ENCODE data around the gene WNT4. TPM values are rescaled to one million over a fixed set of nuclear protein-coding genes. Genes with fewer than 3 reads are reported as not detected.

The WNT4 gene
- total RNA-seq, 1 donor from 2014 or later, result 0.19 TPM

DNA sequence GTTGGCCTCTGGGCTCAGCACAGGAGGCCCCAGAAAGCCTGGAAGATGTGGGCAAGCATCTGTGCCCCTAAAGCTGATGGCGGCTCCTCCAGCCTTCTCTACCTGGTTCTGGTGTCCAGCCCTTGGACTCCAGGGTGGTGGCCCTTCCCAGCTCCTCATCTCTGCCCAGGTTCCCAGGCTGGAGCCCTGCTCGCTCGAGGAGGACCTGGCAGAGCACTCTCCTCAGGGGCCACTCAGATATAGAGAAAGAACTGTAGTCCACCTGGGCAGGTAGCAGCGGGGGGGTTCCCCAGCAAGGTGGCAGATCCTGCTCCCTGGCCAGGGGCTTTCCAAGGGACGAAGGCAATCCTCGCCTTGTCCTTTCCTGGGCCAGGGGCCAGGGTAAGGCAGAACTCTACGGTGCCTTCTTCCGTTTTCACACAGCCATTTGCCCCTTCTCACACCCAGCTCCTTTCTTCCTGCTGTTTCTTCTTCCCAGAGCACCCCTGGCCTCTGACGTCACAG is 18.9 kb downstream of the WNT4 start:
- Mint-ChIP-seq H3K36me3 (ENCODE audit: unreplicated experiment) (peaks cover 5% of the 10 kb centered on the region), H3K27me3 (ENCODE audit: unreplicated experiment) (no peaks in the 10 kb centered on the region), H3K9me3 (ENCODE audit: unreplicated experiment) (no peaks in the 10 kb centered on the region), H3K27ac (ENCODE audit: unreplicated experiment) (no peak overlapping the region), H3K4me1 (ENCODE audit: unreplicated experiment) (peaks cover 12% of the 10 kb centered on the region), H3K4me3 (ENCODE audit: unreplicated experiment) (no peak overlapping the region)
- TF ChIP-seq, protein P1, sequence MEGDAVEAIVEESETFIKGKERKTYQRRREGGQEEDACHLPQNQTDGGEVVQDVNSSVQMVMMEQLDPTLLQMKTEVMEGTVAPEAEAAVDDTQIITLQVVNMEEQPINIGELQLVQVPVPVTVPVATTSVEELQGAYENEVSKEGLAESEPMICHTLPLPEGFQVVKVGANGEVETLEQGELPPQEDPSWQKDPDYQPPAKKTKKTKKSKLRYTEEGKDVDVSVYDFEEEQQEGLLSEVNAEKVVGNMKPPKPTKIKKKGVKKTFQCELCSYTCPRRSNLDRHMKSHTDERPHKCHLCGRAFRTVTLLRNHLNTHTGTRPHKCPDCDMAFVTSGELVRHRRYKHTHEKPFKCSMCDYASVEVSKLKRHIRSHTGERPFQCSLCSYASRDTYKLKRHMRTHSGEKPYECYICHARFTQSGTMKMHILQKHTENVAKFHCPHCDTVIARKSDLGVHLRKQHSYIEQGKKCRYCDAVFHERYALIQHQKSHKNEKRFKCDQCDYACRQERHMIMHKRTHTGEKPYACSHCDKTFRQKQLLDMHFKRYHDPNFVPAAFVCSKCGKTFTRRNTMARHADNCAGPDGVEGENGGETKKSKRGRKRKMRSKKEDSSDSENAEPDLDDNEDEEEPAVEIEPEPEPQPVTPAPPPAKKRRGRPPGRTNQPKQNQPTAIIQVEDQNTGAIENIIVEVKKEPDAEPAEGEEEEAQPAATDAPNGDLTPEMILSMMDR (IDR thresholded peaks at IDR 0.05), result no peak
- no peak for DNase-seq (ENCODE audit: extremely low spot score, unreplicated experiment)

DNA sequence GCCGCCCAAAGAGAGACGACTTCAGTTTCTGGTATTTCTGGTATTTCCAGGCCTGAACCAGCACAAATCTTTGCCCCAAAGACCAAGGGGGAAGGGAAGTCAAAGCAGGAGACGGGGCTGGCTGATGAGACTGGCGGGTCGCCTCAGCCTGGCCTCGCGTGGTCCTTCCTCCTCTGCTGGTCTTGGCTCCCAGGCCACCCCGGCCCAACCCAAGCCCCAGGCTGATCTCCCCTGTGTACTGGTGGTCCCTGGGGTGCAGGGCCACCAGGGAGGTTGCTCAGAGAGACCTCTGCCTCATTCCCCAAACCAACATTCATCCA is 19.9 kb downstream of the WNT4 start:
- H3K27me3 Mint-ChIP-seq (ENCODE audit: unreplicated experiment), result no peaks in the 10 kb centered on the region
- H3K4me3 Mint-ChIP-seq (ENCODE audit: unreplicated experiment), result no peak overlapping the region
- TF ChIP-seq, protein P1 (IDR thresholded peaks at IDR 0.05), result no peak

DNA sequence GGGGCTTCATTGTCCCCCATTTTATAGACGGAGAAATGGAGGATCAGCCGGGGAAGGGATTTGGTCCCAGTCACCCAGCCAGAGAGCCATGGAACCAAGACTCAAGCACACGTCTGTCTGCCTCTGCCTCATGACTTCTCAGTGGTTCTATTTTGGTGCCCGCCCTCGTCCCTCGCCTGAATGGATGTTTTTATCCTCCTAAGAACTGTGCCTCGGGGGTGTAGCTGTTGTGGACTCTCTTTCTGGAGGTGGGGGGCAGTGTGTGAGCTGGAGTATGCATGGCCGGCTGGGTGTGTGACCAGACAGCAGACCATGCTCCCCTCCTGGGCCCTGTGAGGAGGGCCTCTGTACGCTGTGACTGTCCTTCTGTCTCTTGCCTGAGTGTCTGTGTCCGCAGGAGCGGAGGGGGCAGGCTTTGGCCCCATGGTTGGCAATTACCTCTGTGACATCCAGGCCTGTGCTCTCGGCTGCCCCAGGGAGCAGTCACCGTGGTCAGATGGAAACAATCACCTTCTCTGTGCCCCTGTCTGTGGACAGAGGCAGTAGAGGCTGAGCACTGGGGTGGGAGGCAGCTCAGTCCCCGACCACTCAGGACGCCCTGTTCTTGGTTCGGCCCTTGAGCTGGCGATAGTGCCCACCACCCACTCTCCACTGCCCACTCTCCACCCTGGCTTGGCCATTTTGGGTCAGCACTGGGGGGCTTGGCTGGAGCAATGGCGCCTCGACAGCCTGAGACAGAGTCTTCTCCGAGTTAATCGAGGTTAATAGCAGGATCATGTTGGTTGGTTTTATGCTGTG is 20.4 kb downstream of the WNT4 start:
- no peak for DNase-seq (ENCODE audit: extremely low spot score, unreplicated experiment)
- Mint-ChIP-seq H3K9me3 (ENCODE audit: unreplicated experiment) (no peaks in the 10 kb centered on the region), H3K27me3 (ENCODE audit: unreplicated experiment) (no peaks in the 10 kb centered on the region), H3K36me3 (ENCODE audit: unreplicated experiment) (peaks cover 9% of the 10 kb centered on the region), H3K4me1 (ENCODE audit: unreplicated experiment) (peaks cover 16% of the 10 kb centered on the region), H3K27ac (ENCODE audit: unreplicated experiment) (peak overlapping the region; percentile 11), H3K4me3 (ENCODE audit: unreplicated experiment) (no peak overlapping the region)
- TF ChIP-seq, protein P1 (IDR thresholded peaks at IDR 0.05), result no peak

More for the DNA sequence above, 19.9 kb downstream of the WNT4 start:
- peaks cover 6% of the 10 kb centered on the region for H3K36me3 Mint-ChIP-seq (ENCODE audit: unreplicated experiment)
- no peak overlapping the region for H3K27ac Mint-ChIP-seq (ENCODE audit: unreplicated experiment)
- H3K9me3 Mint-ChIP-seq (ENCODE audit: unreplicated experiment), result no peaks in the 10 kb centered on the region
- no peak for DNase-seq (ENCODE audit: extremely low spot score, unreplicated experiment)
- H3K4me1 Mint-ChIP-seq (ENCODE audit: unreplicated experiment), result peaks cover 12% of the 10 kb centered on the region

DNA sequence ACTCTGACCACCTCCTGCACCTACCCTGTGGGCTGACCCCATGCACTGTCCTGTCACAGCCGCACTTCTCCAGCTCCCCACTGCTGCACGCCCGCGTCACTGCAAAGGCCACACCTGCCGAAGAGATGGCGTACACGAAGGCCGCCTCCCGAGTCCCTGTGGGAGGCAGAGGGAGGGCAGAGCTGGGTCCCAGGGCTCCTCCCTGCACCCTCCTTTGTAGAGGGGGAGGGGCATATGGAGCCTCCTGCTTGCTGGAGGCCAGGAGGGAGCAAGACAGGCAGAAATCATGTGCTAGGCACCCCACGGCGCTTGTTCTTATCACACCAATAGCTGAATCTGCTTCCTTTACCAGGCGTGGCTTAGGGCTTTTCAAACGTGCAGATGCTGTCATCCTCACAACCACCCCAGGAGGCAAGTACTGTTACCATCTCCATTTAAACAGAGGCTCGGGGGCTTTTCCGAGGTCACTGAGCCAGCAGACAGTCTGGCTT is 21.4 kb downstream of the WNT4 start:
- no peaks in the 10 kb centered on the region for H3K9me3 Mint-ChIP-seq (ENCODE audit: unreplicated experiment)
- H3K27ac Mint-ChIP-seq (ENCODE audit: unreplicated experiment), result no peak overlapping the region
- peaks cover 19% of the 10 kb centered on the region for H3K4me1 Mint-ChIP-seq (ENCODE audit: unreplicated experiment)
- H3K27me3 Mint-ChIP-seq (ENCODE audit: unreplicated experiment), result no peaks in the 10 kb centered on the region
- TF ChIP-seq, protein P1 (IDR thresholded peaks at IDR 0.05), result no peak
- no peak overlapping the region for H3K4me3 Mint-ChIP-seq (ENCODE audit: unreplicated experiment)
- peaks cover 9% of the 10 kb centered on the region for H3K36me3 Mint-ChIP-seq (ENCODE audit: unreplicated experiment)
- no peak for DNase-seq (ENCODE audit: extremely low spot score, unreplicated experiment)

DNA sequence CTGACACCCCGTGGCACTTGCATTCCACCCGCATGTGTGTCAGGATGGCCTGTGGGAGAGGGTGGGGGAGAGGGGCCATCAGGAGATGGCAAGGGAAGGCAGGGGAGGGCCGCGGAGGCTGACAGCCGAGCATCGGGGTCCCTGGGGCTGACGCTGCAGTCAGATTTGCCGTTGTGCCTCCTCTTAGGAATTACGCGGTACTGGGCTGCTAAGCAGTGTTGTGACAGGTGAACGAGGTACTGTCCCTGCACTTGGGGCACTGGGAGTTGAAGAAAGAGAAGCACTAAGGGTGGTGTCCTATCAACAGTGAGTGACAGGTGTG is 22.5 kb downstream of the WNT4 start:
- H3K36me3 Mint-ChIP-seq (ENCODE audit: unreplicated experiment), result peaks cover 11% of the 10 kb centered on the region
- no peaks in the 10 kb centered on the region for H3K9me3 Mint-ChIP-seq (ENCODE audit: unreplicated experiment)
- H3K27me3 Mint-ChIP-seq (ENCODE audit: unreplicated experiment), result no peaks in the 10 kb centered on the region
- no peak overlapping the region for H3K4me3 Mint-ChIP-seq (ENCODE audit: unreplicated experiment)
- TF ChIP-seq, protein P1 (IDR thresholded peaks at IDR 0.05), result no peak
- H3K27ac Mint-ChIP-seq (ENCODE audit: unreplicated experiment), result no peak overlapping the region
- H3K4me1 Mint-ChIP-seq (ENCODE audit: unreplicated experiment), result peaks cover 20% of the 10 kb centered on the region
- no peak for DNase-seq (ENCODE audit: extremely low spot score, unreplicated experiment)

Data from osteocyte (in vitro differentiated cells).